Right forelimb (tissue), 1 donor: ENCODE results near the gene FMN1.
A peak's percentile ranks its signal among the peaks of the same experiment; 100 is the strongest.

Source experiments
- DNase-seq: peaks from one replicate; pipeline ENCODE4 v3.0.0-alpha.2; 2018

Gene FMN1

DNA sequence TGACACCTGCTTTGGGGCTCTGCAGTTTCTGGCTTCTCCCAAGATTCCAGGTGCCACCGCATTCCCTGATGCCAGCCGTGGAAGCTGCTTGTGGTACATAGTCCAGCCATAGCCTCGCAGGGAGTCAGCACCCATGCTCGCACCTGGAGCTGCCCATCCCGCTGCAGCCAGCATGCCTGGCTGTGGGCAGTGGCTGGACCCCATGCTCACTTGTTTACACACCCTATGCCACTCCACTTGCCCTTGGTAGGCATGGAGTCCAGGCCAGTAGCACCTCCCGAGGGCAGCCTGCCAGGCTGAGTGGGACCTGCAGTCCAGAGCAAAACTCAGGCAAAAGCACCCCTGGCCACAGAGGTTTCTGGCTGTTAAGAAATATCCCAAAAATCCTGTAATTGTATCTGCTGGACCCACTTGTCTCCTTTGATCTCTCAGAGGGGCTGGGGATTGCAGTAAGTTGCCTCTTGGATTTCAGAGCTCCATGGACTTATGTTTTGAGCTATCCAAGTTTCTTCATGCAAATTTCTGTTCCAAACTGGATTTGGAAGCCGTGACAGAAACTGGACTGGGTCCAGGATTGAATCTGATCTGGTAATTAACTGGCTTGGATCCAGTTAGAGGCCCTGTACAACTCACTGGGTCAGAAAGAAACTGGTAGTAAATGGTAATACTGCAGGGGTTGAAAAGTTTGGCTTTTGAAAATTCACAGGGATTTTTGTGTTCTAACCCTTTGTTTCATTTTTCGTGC, 149.3 kb downstream of the FMN1 start:
- peak; percentile 63 for DNase-seq

DNA sequence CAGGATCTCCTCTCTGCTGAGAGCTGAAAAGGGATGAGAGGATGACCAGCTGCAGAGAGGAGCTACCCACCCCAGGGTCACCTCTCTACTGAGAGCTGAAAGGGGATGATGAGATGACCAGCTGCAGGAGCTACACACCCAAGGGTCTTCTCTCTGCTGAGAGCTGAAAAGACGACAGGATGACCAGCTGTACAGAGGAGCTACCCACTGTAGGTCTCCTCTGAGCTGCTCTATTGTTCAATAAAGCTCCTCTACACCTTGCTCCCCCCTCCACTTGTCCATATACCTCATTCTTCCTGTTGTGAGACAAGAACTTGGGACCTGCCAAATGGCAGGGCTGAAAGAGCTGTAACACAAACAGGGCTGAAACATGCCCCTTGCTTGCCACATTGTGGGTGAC, 149.9 kb downstream of the FMN1 start:
- no peak for DNase-seq

DNA sequence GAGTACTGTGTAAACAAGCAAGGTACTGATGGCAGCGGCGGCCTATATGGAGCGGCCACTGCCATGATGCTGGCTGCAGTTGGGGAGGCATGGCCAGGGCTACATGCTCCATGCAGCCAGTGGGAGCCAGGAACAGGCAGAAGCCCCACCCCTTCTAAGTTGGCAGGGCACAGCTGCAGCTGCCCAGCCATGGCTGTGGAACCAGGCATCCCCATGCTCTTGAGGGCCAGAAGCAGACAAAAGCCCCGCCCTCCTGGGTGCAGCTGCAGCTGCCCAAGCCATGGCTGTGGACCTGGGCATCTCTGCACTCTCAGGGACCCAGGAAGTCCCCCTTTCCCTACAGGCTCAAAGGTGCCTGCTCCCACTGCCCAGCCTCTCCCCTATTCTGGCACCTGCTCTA, 150.9 kb downstream of the FMN1 start:
- no peak for DNase-seq

DNA sequence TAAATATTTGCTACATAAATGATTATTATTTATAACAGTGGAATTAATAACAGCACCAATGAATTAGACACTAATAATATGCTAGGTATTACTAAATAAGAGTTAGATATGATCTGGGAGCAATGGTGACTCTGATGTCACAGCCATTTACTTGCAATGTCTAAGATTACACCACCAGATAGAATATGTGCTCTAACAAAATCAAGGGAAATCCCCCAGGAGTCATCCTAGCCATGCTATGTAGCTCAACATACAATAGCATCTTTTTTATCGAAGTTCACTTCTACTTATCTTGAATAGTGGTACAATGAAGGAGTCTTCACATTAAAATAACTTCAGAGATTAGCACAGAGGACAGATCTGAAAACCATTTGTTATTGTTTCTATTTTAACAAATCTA, 154.0 kb downstream of the FMN1 start:
- DNase-seq = no peak

DNA sequence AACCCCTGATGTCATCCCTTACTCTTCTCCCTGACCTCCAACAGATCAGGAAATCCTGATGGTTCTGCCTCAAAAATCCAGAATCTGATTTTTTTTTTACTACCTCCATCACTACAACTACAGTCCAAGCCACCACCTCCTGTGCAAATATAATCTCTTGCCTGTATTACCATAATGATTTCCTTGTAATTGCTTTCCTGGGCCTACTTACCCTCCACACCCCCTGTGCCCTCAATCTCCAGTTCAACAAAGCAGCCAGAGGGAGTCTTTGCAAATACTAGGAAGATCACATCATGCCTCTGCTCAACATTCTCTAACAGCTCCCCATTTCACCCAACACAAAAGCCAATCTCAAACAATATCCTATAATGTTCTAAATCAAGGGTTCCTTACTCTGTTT, 159.9 kb downstream of the FMN1 start:
- DNase-seq = no peak

DNA sequence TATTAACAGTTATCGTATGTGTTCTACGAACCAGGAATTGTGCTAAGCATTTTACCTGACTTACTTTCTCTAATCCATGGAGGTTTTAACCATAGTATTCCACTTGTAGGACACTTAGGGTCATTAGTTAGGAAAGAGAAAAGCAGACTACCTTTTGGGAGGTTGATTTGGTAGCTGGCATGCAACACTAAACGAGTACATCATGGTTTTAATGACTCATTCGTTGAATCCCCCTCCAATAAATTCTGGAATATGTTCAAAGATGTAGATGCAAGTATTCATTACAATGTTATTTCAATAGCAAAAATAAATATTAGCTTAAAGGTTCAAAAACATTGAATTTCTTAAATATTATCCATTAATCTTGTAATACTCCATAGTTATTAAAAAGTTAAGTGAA, 162.5 kb downstream of the FMN1 start:
- no peak for DNase-seq

DNA sequence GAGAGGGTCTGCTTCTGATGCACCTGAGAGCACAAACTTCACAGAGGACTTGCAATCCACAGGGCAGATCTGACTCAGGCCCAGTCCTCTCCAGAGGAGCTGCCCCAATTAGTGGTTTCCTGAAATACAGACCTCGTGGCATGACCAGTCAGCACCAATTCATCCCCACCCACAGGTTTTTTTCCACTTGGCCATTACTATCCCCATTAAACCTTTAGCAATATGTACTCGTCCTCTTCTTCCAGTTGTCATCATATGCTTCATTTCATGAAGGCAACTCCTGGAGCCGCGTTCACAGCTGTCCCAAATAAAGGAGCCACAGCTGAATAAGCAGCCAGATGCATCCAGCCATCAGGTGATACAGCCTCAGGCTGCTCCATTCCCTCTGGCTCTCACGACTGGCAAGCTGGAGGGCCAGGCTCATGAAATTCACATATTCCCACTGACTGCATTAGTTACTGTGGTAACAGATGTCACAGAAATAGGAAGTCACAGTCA, 163.1 kb downstream of the FMN1 start:
- no peak for DNase-seq

DNA sequence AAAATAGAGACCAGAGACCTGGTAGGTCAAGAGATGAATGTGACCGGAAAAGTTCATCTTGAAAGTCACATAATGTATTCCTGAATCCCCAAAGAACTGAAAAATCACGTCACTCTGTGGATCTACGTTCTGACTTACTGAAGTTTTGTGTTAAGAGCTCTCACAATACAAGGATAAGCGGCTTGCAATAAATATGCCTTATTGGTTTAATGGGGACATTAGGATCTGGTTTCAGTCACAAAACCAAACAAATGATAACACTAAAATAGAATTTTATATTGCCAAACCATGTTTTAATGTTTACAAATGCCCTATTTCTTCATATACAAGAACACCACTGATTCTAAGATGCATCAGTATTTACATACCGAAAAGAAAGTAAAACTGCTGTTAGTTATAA, 164.2 kb downstream of the FMN1 start:
- DNase-seq = no peak

DNA sequence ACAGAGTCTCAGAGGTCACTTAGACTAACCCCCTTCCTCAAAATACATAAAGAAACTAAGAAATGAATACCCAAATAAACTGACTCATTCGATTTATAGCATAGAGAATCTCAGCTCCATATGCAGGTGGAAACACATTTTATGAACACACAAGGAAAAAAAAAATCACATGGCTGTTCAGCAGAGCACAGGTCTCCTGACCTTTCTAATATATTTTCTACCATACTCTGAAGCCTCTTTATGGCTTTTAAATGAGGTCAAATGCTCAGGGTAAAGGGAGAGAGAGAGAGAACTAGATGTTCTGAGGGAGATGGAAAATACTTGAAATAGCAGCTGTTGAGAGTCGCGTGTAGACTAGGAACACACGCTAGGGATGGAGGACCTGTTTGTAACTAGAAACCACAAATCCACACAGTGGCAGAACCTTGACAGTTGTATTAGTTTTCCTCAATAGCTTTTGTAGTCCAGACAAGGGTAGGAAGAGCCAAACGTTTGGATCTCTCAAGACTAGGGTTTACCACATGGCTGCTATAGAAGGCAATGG, 165.3 kb downstream of the FMN1 start:
- DNase-seq = no peak

DNA sequence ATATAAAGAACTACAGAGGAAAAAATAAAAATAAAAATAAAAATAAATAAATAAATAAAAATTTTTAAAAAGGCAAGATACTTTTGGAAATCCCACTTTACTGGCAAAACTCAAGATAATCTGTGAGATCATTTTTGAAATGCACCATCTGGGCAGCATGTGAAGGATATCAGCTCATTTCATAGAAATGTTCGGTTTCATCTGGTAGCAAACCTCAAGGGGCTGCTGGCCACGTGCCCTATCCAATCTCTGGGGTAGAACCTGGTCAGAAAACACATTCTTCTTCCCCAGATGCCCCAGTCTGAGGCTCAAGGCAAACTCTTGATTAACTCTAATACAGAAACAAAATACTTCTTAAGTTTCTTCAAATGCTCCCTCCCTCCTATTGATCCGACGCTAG, 166.0 kb downstream of the FMN1 start:
- no peak for DNase-seq

DNA sequence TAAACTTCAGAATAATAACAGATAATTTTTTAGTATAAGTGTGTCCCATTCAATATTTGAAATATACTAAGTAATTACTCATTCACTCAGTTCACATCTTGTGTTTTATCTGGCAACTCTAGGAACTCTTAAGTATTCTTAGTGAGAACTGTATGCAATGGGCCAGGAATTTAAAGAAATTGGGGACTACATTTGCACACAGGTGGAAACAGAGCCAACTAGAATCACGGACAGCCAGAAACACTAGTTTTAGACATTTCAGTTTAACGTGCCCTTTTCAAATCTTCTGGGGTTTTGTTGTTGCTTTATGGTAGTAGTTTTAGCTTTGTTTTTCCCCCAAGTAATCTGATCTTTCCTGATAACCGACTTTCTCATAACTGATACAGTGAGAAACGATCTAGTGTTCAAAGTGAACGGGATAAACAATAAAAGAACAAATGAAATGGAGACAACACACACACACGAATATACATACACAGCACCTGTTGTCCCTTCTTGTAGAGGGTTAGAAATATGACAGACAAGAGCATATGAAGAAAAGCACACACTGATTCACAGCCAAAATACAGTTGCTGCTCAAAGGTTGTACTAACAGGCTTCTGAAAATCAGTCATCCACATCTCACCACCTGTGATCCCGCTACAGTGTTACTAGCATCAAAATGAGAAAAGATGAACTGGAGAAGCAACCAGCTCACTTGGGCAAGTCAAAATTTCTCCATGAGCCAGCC, 167.0 kb downstream of the FMN1 start:
- DNase-seq = no peak

DNA sequence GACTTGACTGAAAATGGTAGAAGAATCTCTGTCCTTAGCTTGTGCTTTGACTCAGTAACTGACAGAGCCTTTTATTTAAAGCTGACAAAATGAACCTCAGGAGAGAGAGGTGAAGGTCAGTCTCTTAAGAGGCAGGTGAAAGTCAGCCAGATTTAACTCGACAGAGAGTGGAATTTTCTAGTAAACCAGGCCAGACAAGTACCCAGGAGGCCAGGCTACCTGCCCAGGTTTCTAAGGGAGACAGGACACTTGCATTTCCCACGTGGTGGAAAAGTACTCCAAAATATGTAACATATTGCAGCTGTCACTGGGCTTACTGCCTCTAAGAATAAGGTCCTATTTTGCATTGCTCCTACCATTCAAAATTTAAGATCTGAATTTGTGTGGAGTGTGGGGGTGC, 167.9 kb downstream of the FMN1 start:
- no peak for DNase-seq

DNA sequence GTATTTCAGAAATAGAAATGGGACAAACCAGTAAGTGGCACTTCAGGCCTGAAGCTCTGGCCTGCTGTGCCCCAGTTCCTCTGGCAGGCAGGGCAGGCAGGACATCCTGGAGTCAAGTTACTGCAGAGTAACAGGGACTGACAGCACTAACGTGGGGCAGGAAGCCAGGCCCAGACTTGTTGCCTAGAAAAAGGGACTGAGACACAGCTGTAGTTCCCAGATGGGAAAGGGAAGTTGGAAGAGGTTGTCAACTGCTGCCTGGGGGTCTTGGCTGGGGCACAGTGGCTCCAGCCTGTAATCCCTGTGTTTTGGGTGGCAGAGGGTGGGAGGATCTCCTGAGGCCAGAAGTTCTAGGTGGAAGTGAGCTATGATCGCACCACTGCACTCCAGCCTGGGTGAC, 171.9 kb downstream of the FMN1 start:
- DNase-seq = peak; percentile 78

DNA sequence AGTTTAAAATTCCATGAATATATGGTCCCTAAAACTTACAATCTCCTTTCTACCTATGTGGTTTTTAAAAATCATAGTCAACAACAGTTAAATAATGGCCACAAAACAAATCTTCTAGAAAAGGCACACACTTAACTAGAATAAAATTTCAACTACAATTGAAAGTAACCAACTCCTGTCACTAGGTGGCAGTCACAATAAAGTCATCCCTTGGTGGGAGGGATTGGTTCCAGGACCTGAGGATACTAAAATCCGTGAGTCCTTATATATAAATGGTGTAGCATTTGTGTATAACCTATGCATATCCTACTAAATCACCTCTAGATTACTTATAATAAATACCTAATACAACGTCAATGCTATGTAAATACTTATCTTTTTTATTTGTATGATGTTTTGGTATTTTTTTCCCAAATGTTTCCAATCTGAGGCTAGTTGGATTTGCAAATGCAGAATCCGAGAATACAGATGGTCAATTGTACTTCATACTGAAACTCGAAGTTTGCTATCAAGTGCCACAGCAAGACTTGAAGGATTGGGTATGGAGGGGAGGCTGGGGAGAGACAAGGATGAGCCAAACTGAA, 172.6 kb downstream of the FMN1 start:
- DNase-seq = no peak

DNA sequence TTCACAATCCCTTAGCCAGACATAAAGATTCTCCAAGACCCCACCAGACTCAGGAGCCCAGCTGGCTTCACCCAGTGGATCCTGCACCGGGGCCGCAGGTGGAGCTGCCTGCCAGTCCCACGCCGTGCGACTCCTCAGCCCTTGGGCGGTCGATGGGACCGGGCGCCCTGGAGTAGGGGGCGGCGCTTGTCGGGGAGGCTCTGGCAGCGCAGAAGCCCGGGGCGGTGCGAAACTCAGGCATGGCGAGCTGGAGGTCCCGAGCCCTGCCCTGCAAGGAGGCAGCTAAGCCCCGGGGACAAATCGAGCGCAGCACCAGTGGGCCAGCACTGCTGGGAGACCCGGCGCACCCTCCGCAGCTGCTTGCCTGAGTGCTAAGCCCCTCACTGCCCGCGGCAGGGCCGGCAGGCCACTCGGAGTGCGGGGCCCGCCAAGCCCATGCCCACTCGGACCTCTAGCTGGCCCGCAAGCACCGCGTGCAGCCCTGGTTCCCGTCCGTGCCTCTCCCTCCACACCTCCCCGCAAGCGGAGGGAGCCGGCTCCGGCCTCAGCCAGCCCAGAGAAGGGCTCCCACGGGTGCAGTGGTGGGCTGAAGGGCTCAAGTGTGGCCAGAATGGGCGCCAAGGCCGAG, 175.0 kb downstream of the FMN1 start:
- no peak for DNase-seq

DNA sequence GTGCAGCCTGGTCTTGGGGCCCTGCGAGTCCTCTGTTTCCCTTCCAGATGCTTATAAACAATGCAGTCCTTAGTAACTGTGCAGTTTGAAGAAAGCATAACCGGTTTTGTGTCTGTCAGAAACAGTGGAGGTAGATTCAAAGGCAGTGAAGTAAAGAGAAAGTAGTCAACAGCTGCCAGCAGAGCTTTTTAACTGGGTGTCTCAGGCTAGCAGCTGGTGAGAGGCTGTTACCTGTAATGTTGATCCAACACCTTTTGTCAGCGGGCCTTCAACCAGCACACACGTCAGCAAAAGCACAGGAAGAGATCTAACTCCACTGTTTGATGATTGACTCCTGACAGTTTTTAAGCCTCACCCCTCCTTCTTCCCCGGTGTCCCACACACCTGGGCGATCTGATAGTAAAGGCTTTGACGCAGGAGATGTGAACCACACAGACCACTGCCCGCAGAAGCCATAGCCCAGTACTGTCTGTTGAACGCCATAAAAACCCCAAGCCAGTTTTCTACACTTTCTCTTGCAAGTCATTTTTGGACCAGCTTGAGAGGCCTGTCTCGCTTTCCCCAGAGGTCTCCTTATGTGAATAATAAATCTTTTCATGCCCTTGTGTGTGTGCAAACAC, 178.0 kb downstream of the FMN1 start:
- DNase-seq = no peak

DNA sequence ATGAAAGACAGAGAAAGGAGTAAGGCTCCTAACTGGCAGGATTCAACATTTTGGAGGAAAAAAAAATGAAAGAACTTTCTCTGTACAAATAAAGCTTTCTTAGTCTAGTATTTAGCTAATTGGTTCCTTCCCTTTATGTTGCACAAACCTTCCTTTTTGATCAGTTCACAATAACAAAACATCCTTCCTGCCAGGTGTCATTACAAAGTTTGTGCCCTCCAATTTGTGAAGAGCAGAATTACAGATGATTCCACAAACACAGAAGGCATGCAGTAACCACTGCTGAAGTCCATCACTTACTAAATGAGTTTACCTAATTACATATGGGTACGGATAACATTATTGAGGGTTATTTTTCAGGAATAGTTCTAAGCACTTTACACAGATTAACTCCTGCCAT, 179.9 kb downstream of the FMN1 start:
- DNase-seq = no peak

DNA sequence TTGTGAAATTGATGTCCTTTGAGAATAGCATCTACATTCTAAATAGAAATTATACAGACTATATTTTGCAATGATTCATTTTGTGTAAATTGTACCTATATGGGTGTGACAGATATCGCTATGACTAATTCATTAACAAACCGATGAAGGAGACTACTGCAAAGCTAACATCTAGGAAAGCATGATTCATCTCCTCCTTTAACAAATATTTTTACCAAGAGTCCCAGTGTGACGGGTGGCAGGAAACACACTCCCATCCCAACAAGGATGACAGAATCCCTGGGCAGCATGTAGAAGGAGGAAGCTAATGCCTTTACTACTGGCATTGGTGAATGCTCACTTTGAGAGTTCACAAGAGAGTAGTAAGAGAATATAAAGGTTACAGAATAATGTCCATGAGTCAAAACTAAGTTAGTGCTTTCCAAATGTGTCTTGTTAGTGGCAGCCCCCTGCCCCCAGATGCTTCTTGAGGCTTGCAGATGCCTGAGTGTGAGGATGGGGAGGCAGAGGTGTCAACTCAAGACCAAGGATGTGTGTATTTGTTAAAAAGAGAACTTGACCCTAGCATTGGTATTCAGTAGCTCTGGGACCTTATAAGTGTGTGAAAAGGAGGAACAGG, 180.6 kb downstream of the FMN1 start:
- no peak for DNase-seq

DNA sequence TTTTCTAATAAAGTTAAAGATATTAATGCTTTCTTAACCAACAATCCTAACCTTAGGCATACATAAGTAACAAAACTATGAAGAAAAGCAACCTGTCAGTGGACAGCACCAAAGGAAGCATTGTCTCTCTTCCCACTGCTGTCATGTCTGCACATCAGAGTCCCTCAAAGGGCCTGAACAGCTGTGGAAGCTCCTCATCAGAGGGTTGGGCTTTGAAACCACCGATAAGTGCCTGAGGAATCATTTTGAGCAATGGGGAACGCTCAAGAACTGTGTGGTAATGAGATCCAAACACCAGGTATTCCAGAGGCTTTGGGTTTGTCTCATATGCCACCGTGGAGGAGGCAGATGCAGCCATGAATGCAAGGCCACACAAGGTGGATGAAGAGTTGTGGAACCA, 182.5 kb downstream of the FMN1 start:
- no peak for DNase-seq

DNA sequence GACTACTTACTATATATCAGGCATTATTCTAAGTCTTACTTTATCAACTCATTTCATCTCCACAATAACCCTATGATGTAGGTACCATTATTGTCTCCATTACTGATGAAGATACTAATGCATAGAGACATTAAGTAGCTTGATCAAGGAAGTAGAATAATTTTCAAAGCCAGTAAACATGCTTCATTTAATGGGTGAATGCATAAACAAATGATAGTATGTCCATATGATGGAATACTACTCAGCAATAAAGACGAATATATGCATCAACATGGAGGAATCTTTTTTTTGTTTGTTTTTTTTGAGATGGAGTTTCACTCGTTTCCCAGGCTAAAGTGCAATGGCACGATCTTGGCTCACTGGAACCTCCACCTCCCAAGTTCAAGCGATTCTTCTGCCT, 184.9 kb downstream of the FMN1 start:
- no peak for DNase-seq

DNA sequence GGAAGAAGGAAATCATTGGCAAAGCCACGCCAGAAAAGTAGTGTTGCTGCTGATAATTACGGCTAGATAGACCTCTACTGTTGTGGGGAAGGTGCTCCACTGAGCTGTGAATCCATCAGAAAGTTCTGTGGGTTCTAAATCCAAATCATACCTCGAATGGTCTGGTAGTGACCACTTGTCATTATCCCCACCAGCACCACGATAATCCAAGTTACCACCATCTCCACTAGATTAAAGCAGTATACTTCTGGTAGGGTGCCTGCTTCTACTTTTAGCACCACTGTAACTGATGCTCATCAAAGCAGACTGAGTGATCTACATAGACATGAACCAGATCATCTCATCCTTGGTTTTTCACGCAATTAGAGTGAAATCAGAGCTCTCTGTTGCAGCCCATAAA, 185.5 kb downstream of the FMN1 start:
- DNase-seq = no peak

DNA sequence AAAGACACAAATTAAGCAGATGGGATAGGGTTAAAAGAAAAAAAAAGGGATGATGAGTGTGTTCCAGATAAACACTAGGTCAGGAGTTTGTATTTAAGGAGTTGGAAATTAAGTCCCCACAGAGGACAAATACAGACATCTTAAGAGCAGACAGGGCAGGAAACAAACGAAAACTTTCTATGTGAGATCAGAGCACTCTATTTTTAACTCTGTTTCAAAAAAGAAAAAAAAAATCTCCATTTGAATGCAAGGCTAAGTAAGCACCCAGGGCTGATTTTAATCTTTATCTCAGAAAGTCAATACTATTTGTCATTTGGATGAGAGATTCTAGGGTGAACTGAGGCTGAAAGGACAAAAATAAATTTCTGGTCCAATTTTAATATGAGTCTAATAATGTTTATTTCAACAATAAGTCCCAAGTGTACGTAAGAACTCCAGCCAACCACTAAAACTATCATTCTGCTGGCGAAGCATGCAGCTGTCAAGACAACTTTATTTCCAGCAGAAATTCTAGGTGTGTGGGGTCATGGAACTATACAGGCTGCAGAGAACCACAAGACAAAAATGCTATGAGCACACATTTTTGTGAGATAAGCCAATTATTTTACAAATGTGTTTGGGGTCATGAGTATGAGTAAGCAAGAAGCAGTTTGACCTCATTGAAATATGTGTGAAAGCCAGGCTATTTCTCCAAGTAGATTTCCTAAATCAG, 186.1 kb downstream of the FMN1 start:
- DNase-seq = no peak
